ENCODE data around the gene LDLRAD2. TPM values are rescaled to one million over a fixed set of nuclear protein-coding genes. Genes with fewer than 3 reads are reported as not detected.

The LDLRAD2 gene
- total and polyA plus RNA-seq, 5 donors from 2014 or later = 0.27 TPM; not detected in 4

- no peaks in the 10 kb centered on the region for H3K27me3 ChIP-seq (ENCODE audit: control insufficient read depth, insufficient read depth, low read length)
- Mint-ChIP-seq H3K27ac (no peak overlapping the region), H3K27me3 (no peaks in the 10 kb centered on the region), H3K9me3 (no peaks in the 10 kb centered on the region), H3K4me3 (no peak overlapping the region), H3K36me3 (no peaks in the 10 kb centered on the region), H3K4me1 (no peaks in the 10 kb centered on the region)
- H3K9me3 ChIP-seq (ENCODE audit: control insufficient read depth in 2 of 2, low read length in 2 of 2) = no peaks in the 10 kb centered on the region
- no peaks in the 10 kb centered on the region for H3K4me1 ChIP-seq (ENCODE audit: control insufficient read depth, insufficient read depth, low read length, poor library complexity, severe bottlenecking)
- no peak for DNase-seq
- no peak overlapping the region for H3K4me3 ChIP-seq (ENCODE audit: low read depth, low read length)
- no peaks in the 10 kb centered on the region for H3K36me3 ChIP-seq (ENCODE audit: control insufficient read depth, insufficient read depth, low read length)
- ATAC-seq (ENCODE audit: low read depth in 2 of 2) = no peak
- H3K27ac ChIP-seq (ENCODE audit: insufficient read depth, low read length, poor library complexity, severe bottlenecking) = no peak overlapping the region
Observed at GRCh38 chr1:21864730-21865129, 52.7 kb downstream of the LDLRAD2 start.

DNA sequence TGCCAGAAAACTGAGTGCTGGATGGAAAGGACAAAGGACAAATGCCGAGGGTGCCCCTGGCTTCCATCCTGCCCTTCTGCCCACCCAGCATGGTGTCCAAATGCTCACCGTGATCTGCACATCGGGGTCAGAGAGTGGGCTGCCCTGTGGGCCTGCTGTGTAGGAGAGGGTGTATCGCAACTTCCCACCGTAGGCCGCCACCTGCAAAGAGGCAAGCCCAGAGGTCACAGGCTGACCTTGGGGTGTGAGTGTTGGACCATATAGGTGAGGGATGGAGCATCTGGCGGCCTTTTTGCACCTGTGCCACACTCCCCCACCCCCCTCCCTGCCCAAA lies 53.5 kb downstream of the LDLRAD2 start:
- Histone ChIP-seq H3K36me3 (ENCODE audit: control insufficient read depth, insufficient read depth, low read length) (no peaks in the 10 kb centered on the region), H3K9me3 (ENCODE audit: control insufficient read depth in 2 of 2, low read length in 2 of 2) (no peaks in the 10 kb centered on the region), H3K27me3 (ENCODE audit: control insufficient read depth, insufficient read depth, low read length) (no peaks in the 10 kb centered on the region), H3K4me1 (ENCODE audit: control insufficient read depth, insufficient read depth, low read length, poor library complexity, severe bottlenecking) (no peaks in the 10 kb centered on the region), H3K4me3 (ENCODE audit: low read depth, low read length) (no peak overlapping the region), H3K27ac (ENCODE audit: insufficient read depth, low read length, poor library complexity, severe bottlenecking) (no peak overlapping the region)
- H3K9me3 Mint-ChIP-seq = no peaks in the 10 kb centered on the region
- no peak for DNase-seq
- H3K36me3 Mint-ChIP-seq = no peaks in the 10 kb centered on the region
- no peaks in the 10 kb centered on the region for H3K4me1 Mint-ChIP-seq
- ATAC-seq (ENCODE audit: low read depth in 2 of 2) = no peak
- no peak overlapping the region for H3K4me3 Mint-ChIP-seq
- no peak overlapping the region for H3K27ac Mint-ChIP-seq
- no peaks in the 10 kb centered on the region for H3K27me3 Mint-ChIP-seq

DNA sequence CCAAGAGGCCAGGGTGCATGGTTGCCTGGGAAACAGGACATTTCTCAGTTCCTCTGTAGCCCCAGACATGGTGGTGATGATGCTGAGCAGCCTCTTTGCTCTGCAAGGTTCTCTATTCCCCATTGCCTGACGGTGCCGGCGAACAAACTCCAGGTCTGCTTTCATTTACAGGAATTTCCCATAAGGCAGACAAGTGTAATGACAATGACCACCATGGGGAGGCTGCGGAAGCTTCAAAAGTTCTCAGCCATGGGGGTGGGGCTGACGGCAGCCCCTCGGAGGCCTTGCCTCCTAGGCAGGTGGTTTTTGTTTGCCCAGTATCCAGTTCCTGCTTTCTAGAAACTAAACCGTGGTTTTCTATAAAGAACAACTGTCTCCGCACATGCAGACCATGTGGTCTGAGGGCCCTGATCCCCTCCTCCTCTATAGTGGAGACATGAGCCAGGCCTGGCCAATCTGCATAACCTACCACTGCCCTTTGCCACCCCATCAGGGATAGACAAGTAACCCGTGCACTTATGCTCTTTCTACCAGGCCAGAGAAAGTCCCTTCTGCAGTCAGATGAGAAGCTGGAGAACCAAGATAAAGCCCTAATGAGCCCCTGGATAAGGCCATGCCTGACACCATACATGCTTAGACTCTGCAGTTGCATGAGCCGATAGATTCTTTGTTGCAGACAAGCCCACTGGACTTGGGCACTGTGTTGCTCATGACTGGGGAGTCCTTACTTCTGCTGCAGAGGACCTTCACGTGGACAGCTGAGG lies 54.1 kb downstream of the LDLRAD2 start:
- H3K36me3 Mint-ChIP-seq = no peaks in the 10 kb centered on the region
- H3K4me1 Mint-ChIP-seq = no peaks in the 10 kb centered on the region
- H3K9me3 Mint-ChIP-seq = no peaks in the 10 kb centered on the region
- H3K27me3 ChIP-seq (ENCODE audit: control insufficient read depth, insufficient read depth, low read length) = no peaks in the 10 kb centered on the region
- DNase-seq = no peak
- H3K4me3 ChIP-seq (ENCODE audit: low read depth, low read length) = no peak overlapping the region
- ATAC-seq (ENCODE audit: low read depth in 2 of 2) = peak; percentile 27 to 35
- no peaks in the 10 kb centered on the region for H3K36me3 ChIP-seq (ENCODE audit: control insufficient read depth, insufficient read depth, low read length)
- no peaks in the 10 kb centered on the region for H3K9me3 ChIP-seq (ENCODE audit: control insufficient read depth in 2 of 2, low read length in 2 of 2)
- no peak overlapping the region for H3K27ac ChIP-seq (ENCODE audit: insufficient read depth, low read length, poor library complexity, severe bottlenecking)
- H3K4me1 ChIP-seq (ENCODE audit: control insufficient read depth, insufficient read depth, low read length, poor library complexity, severe bottlenecking) = no peaks in the 10 kb centered on the region
- H3K27ac Mint-ChIP-seq = peak overlapping the region in 1 of 3 donors; percentile 32
- no peaks in the 10 kb centered on the region for H3K27me3 Mint-ChIP-seq
- H3K4me3 Mint-ChIP-seq = no peak overlapping the region

DNA sequence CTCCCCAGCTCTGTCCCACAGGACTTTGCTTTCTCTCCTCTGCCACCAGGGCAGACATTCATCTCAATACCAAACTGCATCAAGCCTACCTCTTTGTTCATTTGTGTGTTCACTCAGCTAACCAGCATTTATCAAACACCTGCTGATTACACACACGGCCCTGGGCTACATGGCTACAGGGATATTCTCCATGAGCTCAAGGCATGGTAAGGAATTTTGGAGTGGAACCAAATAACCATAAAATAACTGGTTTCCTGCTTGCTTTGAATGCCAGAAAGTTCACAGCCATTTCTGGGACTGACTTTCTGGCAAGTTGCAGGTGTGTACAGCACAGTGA lies 54.6 kb downstream of the LDLRAD2 start:
- Histone ChIP-seq H3K4me1 (ENCODE audit: control insufficient read depth, insufficient read depth, low read length, poor library complexity, severe bottlenecking) (no peaks in the 10 kb centered on the region), H3K4me3 (ENCODE audit: low read depth, low read length) (no peak overlapping the region), H3K36me3 (ENCODE audit: control insufficient read depth, insufficient read depth, low read length) (no peaks in the 10 kb centered on the region), H3K27ac (ENCODE audit: insufficient read depth, low read length, poor library complexity, severe bottlenecking) (no peak overlapping the region), H3K9me3 (ENCODE audit: control insufficient read depth in 2 of 2, low read length in 2 of 2) (no peaks in the 10 kb centered on the region), H3K27me3 (ENCODE audit: control insufficient read depth, insufficient read depth, low read length) (no peaks in the 10 kb centered on the region)
- ATAC-seq (ENCODE audit: low read depth in 2 of 2) (no peak), DNase-seq (no peak)
- no peaks in the 10 kb centered on the region for H3K27me3 Mint-ChIP-seq
- H3K36me3 Mint-ChIP-seq = no peaks in the 10 kb centered on the region
- peak overlapping the region in 1 of 3 donors; percentile 32 for H3K27ac Mint-ChIP-seq
- H3K4me1 Mint-ChIP-seq = no peaks in the 10 kb centered on the region
- H3K4me3 Mint-ChIP-seq = no peak overlapping the region
- no peaks in the 10 kb centered on the region for H3K9me3 Mint-ChIP-seq

- Mint-ChIP-seq H3K27ac (peak overlapping the region in 2 of 3 donors; percentile 35 to 42), H3K4me1 (peaks cover 0 to 2% (median 0%) of the 10 kb centered on the region in 4 donors), H3K36me3 (no peaks in the 10 kb centered on the region), H3K4me3 (no peak overlapping the region), H3K27me3 (no peaks in the 10 kb centered on the region), H3K9me3 (no peaks in the 10 kb centered on the region)
- H3K27me3 ChIP-seq (ENCODE audit: control insufficient read depth, insufficient read depth, low read length) = no peaks in the 10 kb centered on the region
- ATAC-seq (ENCODE audit: low read depth in 2 of 2) (no peak), DNase-seq (no peak)
- no peak overlapping the region for H3K4me3 ChIP-seq (ENCODE audit: low read depth, low read length)
- H3K36me3 ChIP-seq (ENCODE audit: control insufficient read depth, insufficient read depth, low read length) = no peaks in the 10 kb centered on the region
- no peaks in the 10 kb centered on the region for H3K4me1 ChIP-seq (ENCODE audit: control insufficient read depth, insufficient read depth, low read length, poor library complexity, severe bottlenecking)
- H3K9me3 ChIP-seq (ENCODE audit: control insufficient read depth in 2 of 2, low read length in 2 of 2) = no peaks in the 10 kb centered on the region
- no peak overlapping the region for H3K27ac ChIP-seq (ENCODE audit: insufficient read depth, low read length, poor library complexity, severe bottlenecking)
Observed at GRCh38 chr1:21867451-21867996, 55.5 kb downstream of the LDLRAD2 start.

DNA sequence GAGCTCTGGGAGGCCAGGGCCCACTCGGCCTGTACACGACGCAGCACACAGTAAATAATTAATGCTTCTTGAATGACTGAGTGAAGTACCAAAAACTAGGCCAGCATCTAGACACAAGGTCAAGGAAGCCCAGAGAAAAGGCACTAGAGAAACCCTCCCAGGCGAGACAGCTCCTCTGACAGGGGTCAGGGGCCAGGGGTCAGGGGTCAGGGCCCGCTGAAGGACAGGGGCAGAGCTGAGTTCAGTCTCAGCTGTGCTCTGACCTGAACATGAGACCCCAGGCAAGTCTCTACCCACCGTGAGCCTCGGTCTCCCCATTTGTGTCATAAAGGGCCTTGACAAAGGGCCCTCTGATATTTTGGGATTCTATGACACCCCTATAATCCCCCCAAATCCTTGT lies 56.4 kb downstream of the LDLRAD2 start:
- no peaks in the 10 kb centered on the region for H3K4me1 ChIP-seq (ENCODE audit: control insufficient read depth, insufficient read depth, low read length, poor library complexity, severe bottlenecking)
- H3K27me3 ChIP-seq (ENCODE audit: control insufficient read depth, insufficient read depth, low read length) = no peaks in the 10 kb centered on the region
- no peak overlapping the region for H3K27ac ChIP-seq (ENCODE audit: insufficient read depth, low read length, poor library complexity, severe bottlenecking)
- Mint-ChIP-seq H3K27me3 (no peaks in the 10 kb centered on the region), H3K36me3 (no peaks in the 10 kb centered on the region), H3K27ac (no peak overlapping the region), H3K4me1 (peaks cover 0 to 2% (median 0%) of the 10 kb centered on the region in 4 donors), H3K4me3 (no peak overlapping the region), H3K9me3 (no peaks in the 10 kb centered on the region)
- H3K9me3 ChIP-seq (ENCODE audit: control insufficient read depth in 2 of 2, low read length in 2 of 2) = no peaks in the 10 kb centered on the region
- DNase-seq = no peak
- H3K36me3 ChIP-seq (ENCODE audit: control insufficient read depth, insufficient read depth, low read length) = no peaks in the 10 kb centered on the region
- no peak for ATAC-seq (ENCODE audit: low read depth in 2 of 2)
- H3K4me3 ChIP-seq (ENCODE audit: low read depth, low read length) = no peak overlapping the region

DNA sequence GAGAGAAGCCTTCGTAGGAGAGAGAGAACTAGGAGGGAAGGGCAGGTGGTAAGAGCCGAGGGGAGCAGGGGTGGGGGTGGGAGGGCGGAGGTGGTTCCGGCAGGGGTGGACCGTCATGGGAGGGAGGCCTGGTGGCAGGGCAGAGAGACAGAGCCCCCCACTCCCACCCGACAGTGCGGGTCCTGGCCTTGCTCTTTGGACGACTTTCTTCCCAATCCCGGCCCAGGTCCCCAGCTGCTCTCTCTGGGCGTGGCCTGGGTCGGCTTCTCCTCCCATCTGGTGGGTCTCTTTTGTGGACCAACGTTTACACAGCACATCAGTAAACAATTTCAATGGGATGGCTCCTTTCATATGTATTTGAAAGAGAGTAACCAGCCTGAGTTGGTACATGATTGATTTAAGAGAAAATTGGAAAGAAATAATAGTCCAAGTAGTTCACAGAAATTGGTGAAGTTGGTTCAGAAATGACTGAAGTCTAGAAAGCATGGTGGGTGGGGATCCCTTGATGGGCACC lies 56.9 kb downstream of the LDLRAD2 start:
- H3K27me3 Mint-ChIP-seq = no peaks in the 10 kb centered on the region
- ATAC-seq (ENCODE audit: low read depth in 2 of 2) = no peak
- H3K27ac ChIP-seq (ENCODE audit: insufficient read depth, low read length, poor library complexity, severe bottlenecking) = no peak overlapping the region
- H3K27ac Mint-ChIP-seq = peak overlapping the region in 1 of 3 donors; percentile 55
- no peaks in the 10 kb centered on the region for H3K36me3 Mint-ChIP-seq
- H3K27me3 ChIP-seq (ENCODE audit: control insufficient read depth, insufficient read depth, low read length) = no peaks in the 10 kb centered on the region
- H3K9me3 ChIP-seq (ENCODE audit: control insufficient read depth in 2 of 2, low read length in 2 of 2) = no peaks in the 10 kb centered on the region
- H3K4me1 Mint-ChIP-seq = peaks cover 0 to 2% (median 0%) of the 10 kb centered on the region in 4 donors
- no peaks in the 10 kb centered on the region for H3K9me3 Mint-ChIP-seq
- no peaks in the 10 kb centered on the region for H3K4me1 ChIP-seq (ENCODE audit: control insufficient read depth, insufficient read depth, low read length, poor library complexity, severe bottlenecking)
- DNase-seq = no peak
- H3K4me3 ChIP-seq (ENCODE audit: low read depth, low read length) = no peak overlapping the region
- H3K36me3 ChIP-seq (ENCODE audit: control insufficient read depth, insufficient read depth, low read length) = no peaks in the 10 kb centered on the region
- H3K4me3 Mint-ChIP-seq = no peak overlapping the region

- no peak overlapping the region for H3K27ac ChIP-seq (ENCODE audit: insufficient read depth, low read length, poor library complexity, severe bottlenecking)
Observed at GRCh38 chr1:21869620-21870121, 57.6 kb downstream of the LDLRAD2 start.

More at GRCh38 chr1:21869620-21870121, 57.6 kb downstream of the LDLRAD2 start:
- Mint-ChIP-seq H3K9me3 (no peaks in the 10 kb centered on the region), H3K4me1 (peaks cover 0 to 2% (median 0%) of the 10 kb centered on the region in 4 donors), H3K36me3 (no peaks in the 10 kb centered on the region), H3K4me3 (no peak overlapping the region), H3K27me3 (no peaks in the 10 kb centered on the region), H3K27ac (no peak overlapping the region)
- H3K4me3 ChIP-seq (ENCODE audit: low read depth, low read length) = no peak overlapping the region
- ATAC-seq (ENCODE audit: low read depth in 2 of 2) (no peak), DNase-seq (no peak)
- no peaks in the 10 kb centered on the region for H3K9me3 ChIP-seq (ENCODE audit: control insufficient read depth in 2 of 2, low read length in 2 of 2)
- H3K36me3 ChIP-seq (ENCODE audit: control insufficient read depth, insufficient read depth, low read length) = no peaks in the 10 kb centered on the region
- H3K4me1 ChIP-seq (ENCODE audit: control insufficient read depth, insufficient read depth, low read length, poor library complexity, severe bottlenecking) = no peaks in the 10 kb centered on the region
- no peaks in the 10 kb centered on the region for H3K27me3 ChIP-seq (ENCODE audit: control insufficient read depth, insufficient read depth, low read length)

Measured in CD4-positive, CD25-positive, alpha-beta regulatory T cell (primary cell).